B cell (primary cell): ENCODE measurements around the gene TMEM132D. TPM values are rescaled to one million over a fixed set of nuclear protein-coding genes. Genes with fewer than 3 reads are reported as not detected.

Source experiments
- ATAC-seq: fragments of 200-7000 bp; cut with Tn5 transposase; one replicate; pipeline ENCODE4 v1.10.0; 2021; ENCODE audit warnings: low read depth, mild to moderate bottlenecking, moderate number of reproducible peaks, moderate library complexity
- CTCF ChIA-PET: fragments of 350-600 bp; sonication (Branson Sonifier 250); formaldehyde crosslinking; loops from one replicate; lab custom pipeline; 2021; ENCODE audit warnings: antibody characterized with exemption, inconsistent platforms; lab: Charles Lee
- POLR2A ChIA-PET: fragments of 350-600 bp; sonication (Branson Sonifier 250); formaldehyde crosslinking; loops from one replicate; lab custom pipeline; 2021; ENCODE audit warnings: antibody characterized with exemption; lab: Charles Lee
- DNase-seq: peaks from one replicate; pipeline ENCODE4 v3.0.0; 2013
- H2AFZ ChIP-seq: 2 replicates; pipeline ENCODE4 v1.6.1; 2012; ENCODE audit warnings: mild to moderate bottlenecking, low read depth, low read length; ENCODE audit not compliant: insufficient read depth, poor library complexity, severe bottlenecking
- H3K27ac ChIP-seq, 2 donors: 1 replicate in 1 of 2; 2 replicates in 1 of 2; pipeline ENCODE4 v1.5.1; 2012 to 2013; ENCODE audit warnings: low read length in 2 of 2, mild to moderate bottlenecking in 2 of 2, moderate library complexity in 1 of 2
- H3K27me3 ChIP-seq, 4 experiments: fragments of 200-600 bp in 1 of 4; sonication (generic) in 1 of 4; replicated peaks in 1 of 4; 1 replicate in 2 of 4; 2 replicates in 2 of 4; pipeline versions ENCODE4 v1.6.1 to v1.7.0; 2013 to 2016; ENCODE audit warnings: low read length in 3 of 4, mild to moderate bottlenecking in 2 of 4, mixed read lengths in 1 of 4, moderate library complexity in 1 of 4; ENCODE audit not compliant: insufficient read depth in 4 of 4, control insufficient read depth in 3 of 4; ENCODE audit errors: control extremely low read depth in 1 of 4
- H3K36me3 ChIP-seq, 2 experiments: replicated peaks in 1 of 2; 1 replicate in 1 of 2; 2 replicates in 1 of 2; pipeline versions ENCODE4 v1.6.1 to v1.7.1; 2013; ENCODE audit warnings: low read length in 1 of 2; ENCODE audit not compliant: insufficient read depth in 2 of 2, control insufficient read depth in 1 of 2; ENCODE audit errors: control extremely low read depth in 1 of 2, extremely low read depth in 1 of 2
- H3K4me1 ChIP-seq, 2 donors: fragments of 200-600 bp in 1 of 2; sonication (generic) in 1 of 2; 1 replicate in 1 of 2; 2 replicates in 1 of 2; pipeline versions ENCODE4 v1.5.1 to v1.6.1; 2013 to 2017; ENCODE audit warnings: low read length in 2 of 2; ENCODE audit not compliant: control insufficient read depth in 2 of 2, insufficient read depth in 2 of 2
- H3K4me2 ChIP-seq: replicated peaks from 2 replicates; pipeline ENCODE3; 2012; ENCODE audit warnings: mild to moderate bottlenecking, low read depth, low read length; ENCODE audit not compliant: poor library complexity, severe bottlenecking
- H3K4me3 ChIP-seq, 5 experiments: fragments of 200-600 bp in 1 of 5; sonication (generic) in 1 of 5; 1 replicate in 3 of 5; 2 replicates in 2 of 5; pipeline versions ENCODE4 v1.5.1 to v1.7.0; 2011 to 2016; ENCODE audit warnings: low read length in 4 of 5, mild to moderate bottlenecking in 4 of 5, low read depth in 2 of 5, control low read depth in 1 of 5, moderate library complexity in 1 of 5; ENCODE audit not compliant: insufficient read depth in 1 of 5; ENCODE audit errors: control extremely low read depth in 1 of 5, extremely low read depth in 1 of 5
- H3K79me2 ChIP-seq: fragments of 200-600 bp; sonication (generic); one replicate; pipeline ENCODE4 v1.6.0; 2016; ENCODE audit warnings: low read length; ENCODE audit not compliant: control insufficient read depth, insufficient read depth
- H3K9ac ChIP-seq: fragments of 200-600 bp; sonication (generic); 2 replicates; pipeline ENCODE4 v1.6.1; 2017; ENCODE audit warnings: mild to moderate bottlenecking, low read length, moderate library complexity
- H3K9me3 ChIP-seq, 3 donors: one replicate each; pipeline versions ENCODE4 v1.6.1 to v1.7.1; 2013; ENCODE audit warnings: low read length in 2 of 3; ENCODE audit not compliant: control insufficient read depth in 2 of 3, insufficient read depth in 1 of 3; ENCODE audit errors: control extremely low read depth in 1 of 3
- H4K20me1 ChIP-seq: 2 replicates; pipeline ENCODE4 v1.6.0; 2012; ENCODE audit warnings: mild to moderate bottlenecking, low read length; ENCODE audit not compliant: insufficient read depth, control insufficient read depth, poor library complexity, severe bottlenecking
- H3K27ac Mint-ChIP-seq: one replicate; pipeline ENCODE4 v1.8.0; 2021; ENCODE audit warnings: mixed read lengths
- H3K27me3 Mint-ChIP-seq: one replicate; pipeline ENCODE4 v1.8.0; 2021; ENCODE audit warnings: mixed read lengths
- H3K4me1 Mint-ChIP-seq: one replicate; pipeline ENCODE4 v1.8.0; 2021; ENCODE audit warnings: mixed read lengths
- H3K4me3 Mint-ChIP-seq: one replicate; pipeline ENCODE4 v1.8.0; 2021; ENCODE audit warnings: mixed read lengths
- H3K9me3 Mint-ChIP-seq: one replicate; pipeline ENCODE4 v1.8.0; 2022; ENCODE audit warnings: mixed read lengths; ENCODE audit not compliant: insufficient read depth
- CTCF ChIP-seq: fragments of 200-600 bp; IDR thresholded peaks from one replicate; pipeline ENCODE4 v1.8.0; 2022; ENCODE audit warnings: antibody characterized with exemption, mild to moderate bottlenecking
- EZH2 ChIP-seq: IDR thresholded peaks from 2 replicates; pipeline ENCODE4 v1.6.1; 2012; ENCODE audit warnings: borderline replicate concordance, low read depth, mild to moderate bottlenecking, moderate library complexity, low read length; ENCODE audit not compliant: insufficient read depth, poor library complexity, severe bottlenecking
- WGBS: methylation state at CpG from one replicate; pipeline ENCODE4 v1.1.5; 2013; ENCODE audit warnings: missing lambda C conversion rate; ENCODE audit not compliant: insufficient coverage; 5-methylcytosine and 5-hydroxymethylcytosine counted together
- intact Hi-C: fragments of 100-400 bp; cut with micrococcal nuclease; formaldehyde crosslinking; loops from one replicate; pipeline ENCODE4 v1.10.0; 2022
- polyA plus RNA-seq: library from polyadenylated mRNA; depleted of rRNA; stranded (reverse); fragments of >200 nt; gene quantifications from 2 replicates; pipeline ENCODE4 v1.2.3, GENCODE V29; 2012
- total RNA-seq, 2 donors: library from RNA; stranded (reverse); fragments of 120-200 nt in 1 of 2; gene quantifications; 1 replicate in 1 of 2; 2 replicates in 1 of 2; pipeline versions ENCODE4 v1.2.3 to v1.2.4, GENCODE V29; 2013 to 2022

Gene TMEM132D
- total and polyA plus RNA-seq, 2 donors (not counting 1 experiment from before 2014, with no cell fraction given), result not detected

- POLR2A ChIA-PET, result no interaction called here
- WGBS, result 73% methylated on average over 2 of the region's 6 CpGs
- Mint-ChIP-seq H3K4me1 (no peaks in the 10 kb centered on the region), H3K27ac (no peak overlapping the region), H3K27me3 (no peaks in the 10 kb centered on the region), H3K9me3 (no peaks in the 10 kb centered on the region), H3K4me3 (no peak overlapping the region)
- H3K27ac ChIP-seq, result no peak overlapping the region
- H3K4me3 ChIP-seq, result no peak overlapping the region
- no peaks in the 10 kb centered on the region for H3K36me3 ChIP-seq
- H3K27me3 ChIP-seq, result no peaks in the 10 kb centered on the region
- no peaks in the 10 kb centered on the region for H3K79me2 ChIP-seq
- H2AFZ ChIP-seq, result no peak overlapping the region
- intact Hi-C loops, result no loop called here
- CTCF ChIA-PET, result no interaction called here
- ATAC-seq (no peak), DNase-seq (no peak)
- no peaks in the 10 kb centered on the region for H3K9me3 ChIP-seq
- no peak overlapping the region for H3K4me2 ChIP-seq
- no peak overlapping the region for H3K9ac ChIP-seq
- no peaks in the 10 kb centered on the region for H4K20me1 ChIP-seq
- TF ChIP-seq EZH2, result no peak
- TF ChIP-seq CTCF, result no peak
- H3K4me1 ChIP-seq, result no peaks in the 10 kb centered on the region
Observed at GRCh38 chr12:129074379-129074778, 829.4 kb downstream of the TMEM132D start.

GRCh38 chr12:129073157-129073915 lies 830.5 kb downstream of the TMEM132D start:
- Mint-ChIP-seq H3K27me3 (no peaks in the 10 kb centered on the region), H3K27ac (no peak overlapping the region), H3K9me3 (no peaks in the 10 kb centered on the region), H3K4me1 (no peaks in the 10 kb centered on the region), H3K4me3 (no peak overlapping the region)
- intact Hi-C loops, result no loop called here
- no peak overlapping the region for H3K9ac ChIP-seq
- TF ChIP-seq CTCF, result no peak
- TF ChIP-seq EZH2, result no peak
- ChIA-PET POLR2A (no interaction called here), CTCF (no interaction called here)
- no peaks in the 10 kb centered on the region for H4K20me1 ChIP-seq
- ATAC-seq (no peak), DNase-seq (no peak)
- H3K27me3 ChIP-seq, result no peaks in the 10 kb centered on the region
- H2AFZ ChIP-seq, result no peak overlapping the region
- 93% methylated on average over 15 of the region's 21 CpGs for WGBS
- H3K36me3 ChIP-seq, result no peaks in the 10 kb centered on the region
- H3K27ac ChIP-seq, result no peak overlapping the region
- no peaks in the 10 kb centered on the region for H3K4me1 ChIP-seq
- H3K79me2 ChIP-seq, result no peaks in the 10 kb centered on the region
- H3K4me2 ChIP-seq, result no peak overlapping the region
- H3K4me3 ChIP-seq, result no peak overlapping the region
- no peaks in the 10 kb centered on the region for H3K9me3 ChIP-seq
